HCT116 (cell line): ENCODE results near the gene POTEJ.
"Not testable (repeated sequence)": the region's sequence is repeated elsewhere in the genome, so short reads cannot be mapped to it uniquely, and the experiment has no call there.

Experiments
- CBX3 ChIP-seq: IDR thresholded peaks from 2 replicates; pipeline ENCODE4 v1.6.1; 2012; ENCODE audit warnings: low read depth
- CEBPB ChIP-seq: IDR thresholded peaks from 2 replicates; pipeline ENCODE4 v1.6.1; 2012; ENCODE audit warnings: low read depth
- EZH2 ChIP-seq: fragments of 200-600 bp; sonication (generic); IDR thresholded peaks from 2 replicates; pipeline ENCODE4 v1.6.1; 2017; ENCODE audit warnings: antibody characterized with exemption, mixed run types
- EZH2phosphoT487 ChIP-seq: fragments of 200-600 bp; IDR thresholded peaks from 2 replicates; pipeline ENCODE4 v1.6.1; 2018; ENCODE audit warnings: antibody characterized with exemption, borderline replicate concordance
- POLR2A ChIP-seq: IDR thresholded peaks from 2 replicates; pipeline ENCODE4 v1.7.0; 2011; ENCODE audit warnings: borderline replicate concordance; ENCODE audit not compliant: insufficient read depth, insufficient read length; ENCODE audit errors: extremely low read depth
- POLR2AphosphoS5 ChIP-seq: IDR thresholded peaks from 2 replicates; pipeline ENCODE4 v1.6.1; 2011; ENCODE audit warnings: mild to moderate bottlenecking, low read depth, low read length, moderate library complexity
- RAD21 ChIP-seq: IDR thresholded peaks from 2 replicates; pipeline ENCODE4 v1.6.1; 2012; ENCODE audit warnings: low read depth, mild to moderate bottlenecking
- SIN3A ChIP-seq: IDR thresholded peaks from 2 replicates; pipeline ENCODE4 v1.6.1; 2012; ENCODE audit warnings: low read depth
- TCF7L2 ChIP-seq: IDR thresholded peaks from 2 replicates; pipeline ENCODE4 v1.7.0; 2011; ENCODE audit warnings: borderline replicate concordance, inconsistent platforms; ENCODE audit not compliant: insufficient read depth, insufficient read length; ENCODE audit errors: extremely low read depth
- YY1 ChIP-seq: IDR thresholded peaks from 2 replicates; pipeline ENCODE4 v1.6.1; 2011; ENCODE audit warnings: low read length, low read depth, moderate library complexity, mild to moderate bottlenecking; ENCODE audit not compliant: insufficient replicate concordance; ENCODE audit errors: extremely low read depth
- ZFX ChIP-seq: fragments of 450-650 bp; IDR thresholded peaks from 2 replicates; pipeline ENCODE4 v1.6.1; 2017
- TF ChIP-seq, protein P1 (sequence below), 3 experiments: fragments of 200-600 bp in 1 of 3; sonication (generic) in 1 of 3; IDR thresholded peaks in 2 of 3; conservative IDR thresholded peaks in 1 of 3; 2 replicates each; pipeline ENCODE4 v1.5.1; 2012 to 2017; ENCODE audit warnings: low read depth in 2 of 3, low read length in 2 of 3, antibody characterized with exemption in 1 of 3, borderline replicate concordance in 1 of 3, control low read depth in 1 of 3, mild to moderate bottlenecking in 1 of 3, mixed read lengths in 1 of 3, mixed run types in 1 of 3, moderate library complexity in 1 of 3; ENCODE audit not compliant: insufficient read depth in 1 of 3
- TF ChIP-seq, protein P2 (sequence below): IDR thresholded peaks from 2 replicates; pipeline ENCODE4 v1.6.1; 2012; ENCODE audit warnings: low read depth

DNA sequence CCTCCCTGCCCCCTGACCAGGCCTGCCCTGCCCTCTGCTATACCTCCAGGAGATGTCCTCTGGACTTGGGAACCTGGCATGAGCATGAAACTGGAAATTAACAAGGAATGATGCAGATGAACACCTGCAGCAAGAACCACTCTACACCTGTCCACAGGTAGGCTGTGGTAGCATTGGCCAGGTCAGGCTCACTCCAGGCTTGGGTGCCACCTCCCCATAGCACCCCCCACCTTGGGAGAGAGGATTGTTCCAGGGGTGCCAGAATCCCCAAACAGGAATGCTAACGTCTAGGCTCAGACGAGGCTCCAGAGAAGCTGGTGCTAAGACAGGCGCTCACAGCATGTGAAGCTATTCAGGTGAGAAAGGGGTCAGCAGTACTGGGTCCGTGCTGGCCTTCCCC lies 17.2 kb upstream of the POTEJ start:
- TF ChIP-seq CBX3, TCF7L2, EZH2phosphoT487, EZH2, RAD21, CEBPB, SIN3A, POLR2A, ZFX, YY1, POLR2AphosphoS5: not testable (repeated sequence)
- TF ChIP-seq, protein P1, sequence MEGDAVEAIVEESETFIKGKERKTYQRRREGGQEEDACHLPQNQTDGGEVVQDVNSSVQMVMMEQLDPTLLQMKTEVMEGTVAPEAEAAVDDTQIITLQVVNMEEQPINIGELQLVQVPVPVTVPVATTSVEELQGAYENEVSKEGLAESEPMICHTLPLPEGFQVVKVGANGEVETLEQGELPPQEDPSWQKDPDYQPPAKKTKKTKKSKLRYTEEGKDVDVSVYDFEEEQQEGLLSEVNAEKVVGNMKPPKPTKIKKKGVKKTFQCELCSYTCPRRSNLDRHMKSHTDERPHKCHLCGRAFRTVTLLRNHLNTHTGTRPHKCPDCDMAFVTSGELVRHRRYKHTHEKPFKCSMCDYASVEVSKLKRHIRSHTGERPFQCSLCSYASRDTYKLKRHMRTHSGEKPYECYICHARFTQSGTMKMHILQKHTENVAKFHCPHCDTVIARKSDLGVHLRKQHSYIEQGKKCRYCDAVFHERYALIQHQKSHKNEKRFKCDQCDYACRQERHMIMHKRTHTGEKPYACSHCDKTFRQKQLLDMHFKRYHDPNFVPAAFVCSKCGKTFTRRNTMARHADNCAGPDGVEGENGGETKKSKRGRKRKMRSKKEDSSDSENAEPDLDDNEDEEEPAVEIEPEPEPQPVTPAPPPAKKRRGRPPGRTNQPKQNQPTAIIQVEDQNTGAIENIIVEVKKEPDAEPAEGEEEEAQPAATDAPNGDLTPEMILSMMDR (IDR thresholded peaks at IDR 0.05 in 2 of 3, conservative IDR thresholded peaks at IDR 0.05 in 1 of 3; ENCODE audit: borderline replicate concordance in 1 of 3, insufficient read depth in 1 of 3, low read depth in 2 of 3, low read length in 2 of 3), result not testable (repeated sequence)
- TF ChIP-seq, protein P2, sequence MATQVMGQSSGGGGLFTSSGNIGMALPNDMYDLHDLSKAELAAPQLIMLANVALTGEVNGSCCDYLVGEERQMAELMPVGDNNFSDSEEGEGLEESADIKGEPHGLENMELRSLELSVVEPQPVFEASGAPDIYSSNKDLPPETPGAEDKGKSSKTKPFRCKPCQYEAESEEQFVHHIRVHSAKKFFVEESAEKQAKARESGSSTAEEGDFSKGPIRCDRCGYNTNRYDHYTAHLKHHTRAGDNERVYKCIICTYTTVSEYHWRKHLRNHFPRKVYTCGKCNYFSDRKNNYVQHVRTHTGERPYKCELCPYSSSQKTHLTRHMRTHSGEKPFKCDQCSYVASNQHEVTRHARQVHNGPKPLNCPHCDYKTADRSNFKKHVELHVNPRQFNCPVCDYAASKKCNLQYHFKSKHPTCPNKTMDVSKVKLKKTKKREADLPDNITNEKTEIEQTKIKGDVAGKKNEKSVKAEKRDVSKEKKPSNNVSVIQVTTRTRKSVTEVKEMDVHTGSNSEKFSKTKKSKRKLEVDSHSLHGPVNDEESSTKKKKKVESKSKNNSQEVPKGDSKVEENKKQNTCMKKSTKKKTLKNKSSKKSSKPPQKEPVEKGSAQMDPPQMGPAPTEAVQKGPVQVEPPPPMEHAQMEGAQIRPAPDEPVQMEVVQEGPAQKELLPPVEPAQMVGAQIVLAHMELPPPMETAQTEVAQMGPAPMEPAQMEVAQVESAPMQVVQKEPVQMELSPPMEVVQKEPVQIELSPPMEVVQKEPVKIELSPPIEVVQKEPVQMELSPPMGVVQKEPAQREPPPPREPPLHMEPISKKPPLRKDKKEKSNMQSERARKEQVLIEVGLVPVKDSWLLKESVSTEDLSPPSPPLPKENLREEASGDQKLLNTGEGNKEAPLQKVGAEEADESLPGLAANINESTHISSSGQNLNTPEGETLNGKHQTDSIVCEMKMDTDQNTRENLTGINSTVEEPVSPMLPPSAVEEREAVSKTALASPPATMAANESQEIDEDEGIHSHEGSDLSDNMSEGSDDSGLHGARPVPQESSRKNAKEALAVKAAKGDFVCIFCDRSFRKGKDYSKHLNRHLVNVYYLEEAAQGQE, result not testable (repeated sequence)
